Right lobe of liver (tissue), 4 donors: ENCODE data around the gene DACT1.

Experiments
- POLR2A ChIP-seq: fragments of 450-650 bp; IDR thresholded peaks from one replicate; pipeline ENCODE4 v1.6.1; 2017; ENCODE audit warnings: antibody characterized with exemption, mild to moderate bottlenecking
- TF ChIP-seq, protein P1 (sequence below), 4 donors: fragments of 200-600 bp in 3 of 4; fragments of 450-650 bp in 1 of 4; IDR thresholded peaks; one replicate each; pipeline versions ENCODE4 v1.5.1 to v1.8.0; 2016 to 2022; ENCODE audit warnings: antibody characterized with exemption in 4 of 4, mild to moderate bottlenecking in 2 of 4
- donor health status: DM: no; HTN: no; CAD: no.
- donor health status: DM: no; HTN: no; CAD: no.
- donor health status: DM: no; HTN: yes; CAD: no.

DNA sequence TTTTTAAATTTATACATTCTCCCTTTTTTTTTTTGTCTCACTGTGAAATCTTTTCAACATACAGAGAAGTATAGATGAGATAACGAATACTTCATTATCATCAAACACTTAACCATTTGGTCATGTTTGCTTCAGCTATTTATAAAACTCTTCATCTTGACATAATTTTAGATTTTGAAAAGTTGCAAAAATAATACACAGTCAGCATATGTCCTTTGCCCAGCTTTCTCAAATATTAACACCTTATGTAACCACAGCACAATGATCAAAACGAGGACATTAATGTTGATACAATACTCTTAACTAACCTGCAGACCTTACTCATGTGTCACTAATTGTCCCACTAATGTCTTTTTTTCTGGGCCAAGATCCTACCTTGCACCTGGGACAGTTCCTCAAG, 36.0 kb downstream of the DACT1 start:
- TF ChIP-seq, protein P1, sequence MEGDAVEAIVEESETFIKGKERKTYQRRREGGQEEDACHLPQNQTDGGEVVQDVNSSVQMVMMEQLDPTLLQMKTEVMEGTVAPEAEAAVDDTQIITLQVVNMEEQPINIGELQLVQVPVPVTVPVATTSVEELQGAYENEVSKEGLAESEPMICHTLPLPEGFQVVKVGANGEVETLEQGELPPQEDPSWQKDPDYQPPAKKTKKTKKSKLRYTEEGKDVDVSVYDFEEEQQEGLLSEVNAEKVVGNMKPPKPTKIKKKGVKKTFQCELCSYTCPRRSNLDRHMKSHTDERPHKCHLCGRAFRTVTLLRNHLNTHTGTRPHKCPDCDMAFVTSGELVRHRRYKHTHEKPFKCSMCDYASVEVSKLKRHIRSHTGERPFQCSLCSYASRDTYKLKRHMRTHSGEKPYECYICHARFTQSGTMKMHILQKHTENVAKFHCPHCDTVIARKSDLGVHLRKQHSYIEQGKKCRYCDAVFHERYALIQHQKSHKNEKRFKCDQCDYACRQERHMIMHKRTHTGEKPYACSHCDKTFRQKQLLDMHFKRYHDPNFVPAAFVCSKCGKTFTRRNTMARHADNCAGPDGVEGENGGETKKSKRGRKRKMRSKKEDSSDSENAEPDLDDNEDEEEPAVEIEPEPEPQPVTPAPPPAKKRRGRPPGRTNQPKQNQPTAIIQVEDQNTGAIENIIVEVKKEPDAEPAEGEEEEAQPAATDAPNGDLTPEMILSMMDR (IDR thresholded peaks at IDR 0.05) = no peak
- no peak for TF ChIP-seq POLR2A
